GM19395 (cell line): ENCODE data around the gene KICS2.
A peak's percentile ranks its signal among the peaks of the same experiment; 100 is the strongest.
"Not testable (repeated sequence)": the region's sequence is repeated elsewhere in the genome, so short reads cannot be mapped to it uniquely, and the experiment has no call there.

ENCODE experiments used
- ATAC-seq: cut with Tn5 transposase; IDR thresholded peaks from one replicate; pipeline ENCODE4 v1.9.1; 2021; ENCODE audit warnings: mild to moderate bottlenecking, moderate library complexity; ENCODE audit not compliant: unreplicated experiment

The KICS2 gene

DNA sequence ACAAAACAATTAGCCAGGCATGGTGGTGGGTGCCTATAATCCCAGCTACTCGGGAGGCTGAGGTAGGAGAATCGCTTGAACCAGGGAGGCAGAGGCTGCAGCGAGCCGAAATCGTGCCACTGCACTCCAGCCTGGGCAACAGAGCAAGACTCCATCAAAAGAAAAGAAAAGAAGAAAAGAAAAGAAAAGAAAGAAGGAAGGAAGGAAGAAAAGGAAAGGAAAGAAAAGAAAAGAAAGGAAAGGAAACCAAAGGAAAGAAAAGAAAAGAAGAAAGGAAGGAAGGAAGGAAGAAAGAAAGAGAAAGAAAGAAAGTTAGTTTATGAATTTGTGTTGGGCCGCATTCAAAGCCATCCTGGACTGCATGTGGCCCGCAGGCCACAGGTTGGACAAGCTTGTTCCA lies 4.5 kb downstream of the KICS2 start:
- not testable (repeated sequence) for ATAC-seq

- ATAC-seq: no peak
These were observed 5.9 kb downstream of the KICS2 start for GRCh38 chr12:64216239-64216638.

GRCh38 chr12:64212119-64212746 lies 9.9 kb downstream of the KICS2 start:
- ATAC-seq: no peak

- ATAC-seq: no peak
These were observed 14.6 kb downstream of the KICS2 start for GRCh38 chr12:64207453-64207852.

DNA sequence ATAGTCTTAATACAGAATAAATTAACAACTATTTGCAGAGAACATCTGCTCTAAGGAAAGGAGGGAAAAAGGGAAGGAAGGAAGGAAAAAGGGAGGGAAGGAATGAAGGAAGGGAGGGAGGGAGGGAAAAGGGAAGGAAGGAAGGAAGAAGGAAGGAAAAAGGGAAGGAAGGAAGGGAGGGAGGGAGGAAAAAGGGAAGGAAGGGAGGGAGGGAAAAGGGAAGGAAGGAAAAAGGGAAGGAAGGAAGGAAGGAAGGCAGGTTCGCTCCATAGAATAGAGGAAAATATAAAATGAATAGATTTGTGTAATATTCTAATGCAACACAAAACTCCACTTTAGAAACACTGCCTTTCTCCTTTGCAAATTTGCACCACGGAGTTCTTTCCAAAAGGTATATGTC lies 16.6 kb downstream of the KICS2 start:
- ATAC-seq: no peak

DNA sequence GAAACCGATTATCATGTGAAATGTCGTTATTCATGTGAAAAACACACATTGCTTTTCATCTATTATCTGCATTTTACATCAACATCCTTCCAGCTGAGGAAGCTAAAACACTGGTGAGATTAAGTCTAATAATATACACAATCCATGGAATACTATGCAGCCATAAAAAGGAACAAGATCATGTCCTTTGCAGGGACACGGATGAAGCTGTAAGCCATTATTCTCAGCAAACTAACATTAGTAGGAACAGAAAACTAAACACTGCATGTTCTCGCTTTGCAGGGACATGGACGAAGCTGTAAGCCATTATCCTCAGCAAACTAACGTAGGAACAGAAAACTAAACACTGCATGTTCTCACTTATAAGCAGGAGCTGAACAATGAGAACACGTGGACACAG lies 18.3 kb downstream of the KICS2 start:
- ATAC-seq: no peak

- no peak for ATAC-seq
These were observed 19.1 kb downstream of the KICS2 start for GRCh38 chr12:64203036-64203435.

DNA sequence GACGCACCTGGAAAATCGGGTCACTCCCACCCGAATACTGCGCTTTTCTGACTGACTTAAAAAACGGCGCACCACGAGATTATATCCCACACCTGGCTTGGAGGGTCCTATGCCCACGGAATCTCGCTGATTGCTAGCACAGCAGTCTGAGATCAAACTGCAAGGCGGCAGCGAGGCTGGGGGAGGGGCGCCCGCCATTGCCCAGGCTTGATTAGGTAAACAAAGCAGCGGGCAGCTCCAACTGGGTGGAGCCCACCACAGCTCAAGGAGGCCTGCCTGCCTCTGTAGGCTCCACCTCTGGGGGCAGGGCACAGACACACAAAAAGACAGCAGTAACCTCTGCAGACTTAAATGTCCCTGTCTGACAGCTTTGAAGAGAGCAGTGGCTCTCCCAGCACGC lies 26.3 kb downstream of the KICS2 start:
- ATAC-seq: not testable (repeated sequence)

- ATAC-seq: no peak
These were observed 27.6 kb downstream of the KICS2 start for GRCh38 chr12:64194333-64195149.

DNA sequence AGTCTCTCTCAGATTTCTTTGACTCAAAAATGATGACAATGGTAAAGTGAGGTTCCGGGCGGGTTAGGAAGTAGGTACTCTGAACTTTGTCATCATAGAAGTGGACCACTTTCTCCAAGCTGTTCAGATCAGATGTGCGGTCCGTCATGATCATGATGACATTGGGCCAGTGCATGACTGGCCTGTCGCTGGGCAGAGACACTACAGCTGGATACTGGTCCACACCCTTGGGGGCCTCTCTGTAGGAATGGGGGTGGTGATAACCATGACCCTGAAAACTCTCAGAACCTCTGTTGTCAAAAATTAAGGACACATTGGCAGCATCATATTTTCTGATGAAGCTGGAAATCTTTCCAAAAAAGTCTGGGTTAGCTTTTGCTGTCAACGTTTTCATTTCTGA lies 28.2 kb downstream of the KICS2 start:
- ATAC-seq: no peak

DNA sequence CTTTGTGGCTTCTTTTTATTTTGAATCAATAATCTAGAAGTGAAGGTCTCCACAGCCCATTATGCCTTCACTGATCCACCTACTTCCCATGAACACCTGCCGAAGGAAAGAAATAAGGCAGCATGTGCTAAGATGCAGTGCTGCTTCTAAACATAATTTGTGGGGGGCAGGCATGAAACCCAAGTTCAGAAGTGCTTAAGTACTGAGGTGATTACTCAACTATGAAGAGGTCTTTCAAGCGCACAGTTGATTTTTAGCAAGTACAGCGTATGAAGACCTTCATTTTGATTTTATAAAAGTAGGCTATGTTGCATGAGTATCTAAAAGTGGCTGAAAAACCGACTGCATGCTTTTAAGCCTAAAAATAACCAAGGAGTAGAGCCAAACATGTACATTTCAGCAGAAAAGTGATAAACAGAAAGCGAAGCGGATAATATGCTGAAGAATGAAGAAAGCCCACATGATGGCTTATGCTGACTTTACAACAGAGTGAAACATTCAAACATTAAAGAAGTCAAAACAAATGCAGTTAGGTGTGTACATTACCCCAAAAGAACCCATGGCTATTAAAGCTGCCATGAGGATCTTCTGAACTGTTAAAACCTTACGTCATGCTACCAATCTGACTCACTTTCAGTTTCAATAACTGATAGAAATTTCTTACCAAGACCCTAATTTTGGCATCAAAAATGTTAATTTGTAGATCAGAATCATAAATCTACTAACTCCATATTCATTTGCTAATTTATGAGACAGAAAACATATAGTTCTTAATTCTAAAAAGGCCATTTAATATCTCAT lies 29.3 kb downstream of the KICS2 start:
- peak; percentile 95 for ATAC-seq

DNA sequence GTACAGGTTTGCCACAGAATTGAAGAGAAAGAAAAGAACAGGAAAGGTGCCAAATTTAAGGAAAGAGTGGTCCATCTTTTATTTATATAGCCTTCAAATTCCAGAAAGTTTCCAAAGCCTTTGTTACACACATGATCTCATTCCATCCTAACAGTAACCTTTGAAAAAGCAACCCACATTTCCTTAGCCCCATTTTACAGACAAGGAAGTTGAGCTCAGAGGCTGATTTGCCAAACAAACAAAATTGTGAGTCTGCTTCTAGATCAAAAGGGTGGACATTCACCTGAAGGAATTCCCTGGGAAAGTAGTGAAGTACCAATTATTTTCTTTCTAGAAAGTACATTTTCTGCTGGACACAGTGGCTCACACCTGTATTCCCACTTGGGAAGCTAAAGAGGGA lies 32.0 kb downstream of the KICS2 start:
- no peak for ATAC-seq

DNA sequence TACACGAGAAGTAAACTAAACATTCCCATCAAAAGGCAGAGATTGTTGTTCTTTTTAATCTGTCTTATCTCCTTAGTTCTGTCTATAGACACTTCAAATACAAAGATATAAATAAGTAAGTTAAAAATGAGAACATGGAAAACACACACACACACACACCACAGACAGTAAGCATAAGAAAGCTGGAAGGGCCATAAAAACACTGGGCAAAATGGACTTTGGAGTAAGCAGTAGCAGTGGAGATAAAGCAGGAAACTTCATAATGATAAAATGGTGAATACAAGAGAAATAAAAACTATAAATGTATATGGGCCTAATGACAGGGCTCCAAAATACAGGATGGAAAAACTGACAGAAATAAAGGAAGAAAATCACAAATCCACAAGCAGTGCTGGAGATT lies 32.6 kb downstream of the KICS2 start:
- ATAC-seq: no peak

GRCh38 chr12:64187794-64188193 lies 34.3 kb downstream of the KICS2 start:
- ATAC-seq: no peak

DNA sequence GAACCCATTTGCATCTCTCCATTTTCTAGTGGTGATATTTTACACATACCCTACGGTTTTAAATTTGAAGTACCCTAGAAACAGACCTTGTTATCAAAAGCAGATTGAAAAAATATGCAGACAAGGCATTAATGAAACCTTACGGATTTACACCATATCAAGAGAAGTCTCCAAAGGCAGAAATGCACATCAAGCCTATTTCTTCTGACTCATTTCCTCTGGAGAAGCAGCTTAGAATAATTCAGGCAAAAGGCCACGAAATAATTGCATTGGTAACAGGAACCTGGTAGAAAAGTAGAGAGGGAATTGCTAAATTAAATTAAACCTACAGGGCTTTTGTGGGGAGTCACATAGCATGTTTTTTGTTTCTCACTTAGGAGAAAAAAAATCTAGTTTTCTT lies 34.7 kb downstream of the KICS2 start:
- ATAC-seq: no peak

GRCh38 chr12:64186789-64187188 lies 35.3 kb downstream of the KICS2 start:
- ATAC-seq: peak; percentile 75

DNA sequence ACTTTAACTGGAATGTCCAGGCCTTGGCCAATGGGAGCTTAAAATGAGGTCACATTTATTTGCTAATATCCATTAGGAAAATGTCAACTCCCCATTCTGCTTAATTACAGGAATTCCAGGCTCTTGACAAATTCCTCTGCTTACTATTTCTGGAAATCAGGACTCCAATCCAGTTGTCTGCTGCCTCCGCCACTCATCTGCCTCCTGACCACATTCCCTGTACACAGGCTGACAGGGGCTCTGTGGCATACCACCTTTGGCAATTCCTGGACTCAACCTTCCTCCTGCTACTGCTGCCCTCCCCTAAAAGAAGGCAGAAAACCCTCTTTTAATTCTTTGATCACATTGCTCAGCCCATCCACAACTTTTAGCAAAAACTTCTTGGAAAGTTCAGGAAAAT lies 37.9 kb downstream of the KICS2 start:
- ATAC-seq: no peak

DNA sequence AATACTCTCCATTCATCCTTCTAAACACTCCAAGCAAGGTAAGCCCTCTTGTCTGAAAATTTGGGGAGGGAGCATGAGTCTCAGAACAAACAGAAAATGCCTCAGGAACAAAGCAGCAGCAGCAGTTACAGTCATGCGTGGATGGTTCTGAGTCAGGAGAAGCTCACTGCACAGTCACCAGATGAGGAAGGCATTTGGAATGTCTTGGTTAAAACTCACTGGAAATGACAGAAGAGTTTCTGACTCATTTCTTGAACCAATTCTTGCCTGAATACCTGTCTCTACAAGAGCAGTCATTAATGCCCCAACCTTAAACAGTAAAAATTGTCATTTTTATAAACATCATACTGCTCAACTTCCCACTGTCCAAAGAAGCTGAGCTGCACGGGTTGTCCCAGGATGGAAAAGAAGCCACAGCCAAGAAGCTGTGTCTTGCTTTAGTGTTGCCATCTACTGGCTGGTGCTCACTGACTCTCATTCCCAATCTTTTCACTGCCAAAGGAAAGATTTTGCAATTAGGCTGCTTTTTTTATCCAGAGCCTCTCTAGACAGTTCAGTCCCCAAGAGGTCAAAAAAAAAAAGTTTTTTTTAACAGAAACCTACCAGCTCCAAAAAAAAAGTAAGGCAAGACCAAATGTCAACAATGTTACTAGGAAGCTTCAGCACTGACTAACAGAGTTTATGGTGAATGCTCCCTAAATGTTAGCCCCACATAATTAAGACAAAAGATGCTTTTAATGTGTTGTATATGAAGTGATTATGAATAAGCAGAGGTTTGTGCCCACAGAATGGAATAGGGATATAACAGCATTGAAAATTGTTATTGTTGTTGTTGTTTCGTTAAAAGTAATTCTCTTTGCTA lies 40.4 kb downstream of the KICS2 start:
- ATAC-seq: no peak

GRCh38 chr12:64180951-64181350 lies 41.1 kb downstream of the KICS2 start:
- no peak for ATAC-seq

GRCh38 chr12:64178122-64178521 lies 44.0 kb downstream of the KICS2 start:
- no peak for ATAC-seq

DNA sequence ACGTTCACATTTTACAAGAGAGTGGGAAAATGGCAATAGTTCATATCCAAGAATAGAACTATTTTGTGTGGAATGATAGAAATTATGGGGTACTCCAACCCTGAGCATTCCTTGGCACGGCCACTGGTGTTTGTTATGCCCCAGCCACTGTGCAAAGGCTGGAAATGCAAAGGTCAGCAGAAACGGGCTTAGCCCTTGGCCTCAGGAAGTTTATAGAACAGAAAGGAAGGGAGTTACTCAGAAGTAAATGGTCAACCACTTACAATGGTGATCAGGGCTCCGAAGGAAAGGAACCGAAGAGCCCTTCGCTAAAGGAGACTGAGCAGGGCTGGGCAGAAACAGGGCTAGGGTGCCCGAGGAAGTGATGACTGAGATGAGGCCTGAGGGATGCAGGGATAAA lies 45.1 kb downstream of the KICS2 start:
- ATAC-seq: no peak
